Body of pancreas (tissue), 4 donors: ENCODE data around the gene SLC38A3. TPM values are rescaled to one million over a fixed set of nuclear protein-coding genes. Genes with fewer than 3 reads are reported as not detected.

ENCODE experiments used
- ATAC-seq: fragments of 150-250 bp; one replicate; pipeline ENCODE4 v1.9.1; 2016
- DNase-seq, 4 donors: peaks; one replicate each; pipeline ENCODE4 v3.0.0-alpha.2; 2019
- H3K27ac ChIP-seq, 4 donors: fragments of 200-600 bp; sonication (generic); 1 replicate in 3 of 4; 2 replicates in 1 of 4; pipeline versions ENCODE4 v1.5.1 to v1.6.1; 2016 to 2019; ENCODE audit warnings: mild to moderate bottlenecking in 1 of 4, mixed read lengths in 1 of 4, moderate library complexity in 1 of 4
- H3K27me3 ChIP-seq, 2 donors: fragments of 200-600 bp; sonication (generic); one replicate each; pipeline ENCODE4 v1.6.0; 2016; ENCODE audit warnings: mild to moderate bottlenecking in 1 of 2
- H3K36me3 ChIP-seq, 2 donors: fragments of 200-600 bp; sonication (generic); replicated peaks in 1 of 2; 2 replicates each; pipeline ENCODE4 v1.5.1; 2016; ENCODE audit warnings: low read depth in 2 of 2; ENCODE audit not compliant: insufficient read depth in 1 of 2
- H3K4me1 ChIP-seq: fragments of 200-600 bp; sonication (generic); one replicate; pipeline ENCODE4 v1.6.0; 2016
- H3K4me3 ChIP-seq, 2 donors: fragments of 200-600 bp; sonication (generic); 1 replicate in 1 of 2; 2 replicates in 1 of 2; pipeline ENCODE4 v1.5.1; 2016 to 2019
- H3K9me3 ChIP-seq, 3 donors: fragments of 200-600 bp; sonication (generic); 1 replicate in 2 of 3; 2 replicates in 1 of 3; pipeline ENCODE4 v1.5.1; 2016
- CTCF ChIP-seq, 7 experiments: fragments of 450-650 bp in 4 of 7; fragments of 200-600 bp in 3 of 7; sonication (generic) in 3 of 7; IDR thresholded peaks; one replicate each; pipeline ENCODE4 v1.5.1; 2016 to 2019; ENCODE audit warnings: antibody characterized with exemption in 7 of 7
- POLR2A ChIP-seq, 3 donors: fragments of 450-650 bp; IDR thresholded peaks; one replicate each; pipeline ENCODE4 v1.6.1; 2016; ENCODE audit warnings: antibody characterized with exemption in 3 of 3, mild to moderate bottlenecking in 2 of 3
- WGBS, 2 donors: methylation state at CpG; one replicate each; pipeline ENCODE4 v1.1.5; 2017; 5-methylcytosine and 5-hydroxymethylcytosine counted together
- intact Hi-C: fragments of 100-400 bp; cut with DNase I; formaldehyde crosslinking; loops from one replicate; pipeline ENCODE4 v1.15.1; 2023
- total RNA-seq, 2 donors: library from RNA; depleted of rRNA; stranded (reverse); fragments of >200 nt; gene quantifications; one replicate each; pipeline ENCODE4 v1.1.0, GENCODE V29; 2016

SLC38A3 gene
- total RNA-seq, 2 donors from 2014 or later = 4.6 to 48.0 TPM

GRCh38 chr3:50264964-50265485, 60.0 kb downstream of the SLC38A3 start:
- H3K27ac ChIP-seq = peak overlapping the region; percentile 93 to 97 (median 94)

GRCh38 chr3:50265571-50265970, 60.5 kb downstream of the SLC38A3 start:
- WGBS, 2 donors = 36 to 56% methylated on average over 1 of the region's 1 CpG
- no peak for DNase-seq

More at GRCh38 chr3:50264964-50265485, 60.0 kb downstream of the SLC38A3 start:
- 56% methylated on average over 5 to 6 of the region's 7 CpGs for WGBS, 2 donors
- ATAC-seq (no peak), DNase-seq (no peak)
- Histone ChIP-seq H3K9me3 (no peaks in the 10 kb centered on the region), H3K36me3 (no peaks in the 10 kb centered on the region), H3K4me3 (no peak overlapping the region), H3K4me1 (peaks cover 78% of the 10 kb centered on the region), H3K27me3 (no peaks in the 10 kb centered on the region)
- intact Hi-C loops = no loop called here
- TF ChIP-seq POLR2A (IDR thresholded peaks at IDR 0.05) = peak in 2 of 3 donors; percentile 14 to 20
- TF ChIP-seq CTCF (IDR thresholded peaks at IDR 0.05) = no peak

GRCh38 chr3:50266017-50266416, 60.9 kb downstream of the SLC38A3 start:
- Histone ChIP-seq H3K9me3 (no peaks in the 10 kb centered on the region), H3K27ac (peak overlapping the region; percentile 93 to 97 (median 94)), H3K27me3 (no peaks in the 10 kb centered on the region), H3K4me1 (peaks cover 80% of the 10 kb centered on the region), H3K4me3 (no peak overlapping the region), H3K36me3 (no peaks in the 10 kb centered on the region)
- TF ChIP-seq CTCF (IDR thresholded peaks at IDR 0.05) = no peak
- no peak for TF ChIP-seq POLR2A (IDR thresholded peaks at IDR 0.05)
- 70 to 78% methylated on average over 6 of the region's 6 CpGs for WGBS, 2 donors
- DNase-seq (no peak), ATAC-seq (no peak)
- intact Hi-C loops = no loop called here

More at GRCh38 chr3:50265571-50265970, 60.5 kb downstream of the SLC38A3 start:
- Histone ChIP-seq H3K4me3 (no peak overlapping the region), H3K4me1 (peaks cover 80% of the 10 kb centered on the region), H3K27ac (peak overlapping the region; percentile 93 to 97 (median 94)), H3K9me3 (no peaks in the 10 kb centered on the region), H3K36me3 (no peaks in the 10 kb centered on the region), H3K27me3 (no peaks in the 10 kb centered on the region)
- ATAC-seq = no peak
- intact Hi-C loops = no loop called here
- TF ChIP-seq CTCF (IDR thresholded peaks at IDR 0.05) = no peak
- TF ChIP-seq POLR2A (IDR thresholded peaks at IDR 0.05) = no peak

GRCh38 chr3:50266836-50267235, 61.8 kb downstream of the SLC38A3 start:
- Histone ChIP-seq H3K27me3 (no peaks in the 10 kb centered on the region), H3K9me3 (no peaks in the 10 kb centered on the region), H3K36me3 (no peaks in the 10 kb centered on the region), H3K4me1 (peaks cover 80% of the 10 kb centered on the region), H3K4me3 (no peak overlapping the region), H3K27ac (peak overlapping the region; percentile 93 to 97 (median 94))
- ATAC-seq = no peak
- intact Hi-C loops = no loop called here
- no peak for DNase-seq
- 11 to 44% methylated on average over 3 to 7 of the region's 7 CpGs for WGBS, 2 donors
- no peak for TF ChIP-seq CTCF (IDR thresholded peaks at IDR 0.05)
- TF ChIP-seq POLR2A (IDR thresholded peaks at IDR 0.05) = no peak
